HG03103 (cell line): ENCODE measurements around the gene AP1S2.

Experiments
- ATAC-seq: cut with Tn5 transposase; IDR thresholded peaks from one replicate; pipeline ENCODE4 v1.9.1; 2021; ENCODE audit warnings: low read depth; ENCODE audit not compliant: unreplicated experiment

The AP1S2 gene

GRCh38 chrX:15813416-15813815, 41.2 kb downstream of the AP1S2 start:
- ATAC-seq = no peak

- no peak for ATAC-seq
Observed at GRCh38 chrX:15812192-15812938, 42.2 kb downstream of the AP1S2 start.

GRCh38 chrX:15808254-15808653, 46.4 kb downstream of the AP1S2 start:
- ATAC-seq = no peak

- ATAC-seq = no peak
Observed at GRCh38 chrX:15804563-15804962, 50.0 kb downstream of the AP1S2 start.

GRCh38 chrX:15797707-15798106, 56.9 kb downstream of the AP1S2 start:
- ATAC-seq = no peak

- peak; percentile 19 for ATAC-seq
Observed at GRCh38 chrX:15790769-15791290, 63.8 kb downstream of the AP1S2 start.

GRCh38 chrX:15789979-15790768, 64.4 kb downstream of the AP1S2 start, which contains the start of gene ZRSR2:
TSS of gene ZRSR2 (plus strand) at chrX:15790484. CDS start at chrX:15790496, 12 bp downstream.
- ATAC-seq = peak; percentile 83

GRCh38 chrX:15786915-15787314, 67.7 kb downstream of the AP1S2 start:
- ATAC-seq = no peak

- no peak for ATAC-seq
Observed at GRCh38 chrX:15785176-15785750, 69.3 kb downstream of the AP1S2 start.

GRCh38 chrX:15781961-15782699, 72.5 kb downstream of the AP1S2 start:
- peak; percentile 90 for ATAC-seq
